Neural cell (in vitro differentiated cells): Measurements from ENCODE around the gene CDK9.

Experiments
- EP300 ChIP-seq: fragments of 450-650 bp; conservative IDR thresholded peaks from 2 replicates; pipeline ENCODE4 v1.6.1; 2014; ENCODE audit warnings: antibody characterized with exemption, mild to moderate bottlenecking, moderate library complexity; ENCODE audit not compliant: poor library complexity, severe bottlenecking
- TF ChIP-seq, protein P1 (sequence below): fragments of 450-650 bp; IDR thresholded peaks from 2 replicates; pipeline ENCODE4 v1.5.1; 2014; ENCODE audit warnings: antibody characterized with exemption, mild to moderate bottlenecking, moderate library complexity; ENCODE audit not compliant: poor library complexity, severe bottlenecking

DNA sequence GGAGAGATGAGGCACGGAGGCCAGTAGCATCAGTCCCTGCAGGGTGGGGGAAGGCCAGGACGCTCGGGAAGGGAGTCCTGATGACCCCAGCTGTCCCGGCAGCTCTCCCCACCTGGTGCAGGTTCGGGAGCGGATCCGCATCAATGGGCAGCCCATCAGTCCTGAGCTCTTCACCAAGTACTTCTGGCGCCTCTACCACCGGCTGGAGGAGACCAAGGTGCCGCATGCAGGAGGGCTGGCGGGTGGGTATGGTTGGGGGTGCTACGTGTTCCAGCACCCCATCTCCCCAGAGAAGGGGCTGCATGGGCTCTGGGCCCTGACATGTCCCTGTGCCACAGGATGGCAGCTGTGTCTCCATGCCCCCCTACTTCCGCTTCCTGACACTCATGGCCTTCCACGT, 21.0 kb downstream of the CDK9 start:
- TF ChIP-seq, protein P1, sequence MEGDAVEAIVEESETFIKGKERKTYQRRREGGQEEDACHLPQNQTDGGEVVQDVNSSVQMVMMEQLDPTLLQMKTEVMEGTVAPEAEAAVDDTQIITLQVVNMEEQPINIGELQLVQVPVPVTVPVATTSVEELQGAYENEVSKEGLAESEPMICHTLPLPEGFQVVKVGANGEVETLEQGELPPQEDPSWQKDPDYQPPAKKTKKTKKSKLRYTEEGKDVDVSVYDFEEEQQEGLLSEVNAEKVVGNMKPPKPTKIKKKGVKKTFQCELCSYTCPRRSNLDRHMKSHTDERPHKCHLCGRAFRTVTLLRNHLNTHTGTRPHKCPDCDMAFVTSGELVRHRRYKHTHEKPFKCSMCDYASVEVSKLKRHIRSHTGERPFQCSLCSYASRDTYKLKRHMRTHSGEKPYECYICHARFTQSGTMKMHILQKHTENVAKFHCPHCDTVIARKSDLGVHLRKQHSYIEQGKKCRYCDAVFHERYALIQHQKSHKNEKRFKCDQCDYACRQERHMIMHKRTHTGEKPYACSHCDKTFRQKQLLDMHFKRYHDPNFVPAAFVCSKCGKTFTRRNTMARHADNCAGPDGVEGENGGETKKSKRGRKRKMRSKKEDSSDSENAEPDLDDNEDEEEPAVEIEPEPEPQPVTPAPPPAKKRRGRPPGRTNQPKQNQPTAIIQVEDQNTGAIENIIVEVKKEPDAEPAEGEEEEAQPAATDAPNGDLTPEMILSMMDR = no peak
- TF ChIP-seq EP300 = no peak
